ENCODE results near the gene CABLES2.

CABLES2 gene

DNA sequence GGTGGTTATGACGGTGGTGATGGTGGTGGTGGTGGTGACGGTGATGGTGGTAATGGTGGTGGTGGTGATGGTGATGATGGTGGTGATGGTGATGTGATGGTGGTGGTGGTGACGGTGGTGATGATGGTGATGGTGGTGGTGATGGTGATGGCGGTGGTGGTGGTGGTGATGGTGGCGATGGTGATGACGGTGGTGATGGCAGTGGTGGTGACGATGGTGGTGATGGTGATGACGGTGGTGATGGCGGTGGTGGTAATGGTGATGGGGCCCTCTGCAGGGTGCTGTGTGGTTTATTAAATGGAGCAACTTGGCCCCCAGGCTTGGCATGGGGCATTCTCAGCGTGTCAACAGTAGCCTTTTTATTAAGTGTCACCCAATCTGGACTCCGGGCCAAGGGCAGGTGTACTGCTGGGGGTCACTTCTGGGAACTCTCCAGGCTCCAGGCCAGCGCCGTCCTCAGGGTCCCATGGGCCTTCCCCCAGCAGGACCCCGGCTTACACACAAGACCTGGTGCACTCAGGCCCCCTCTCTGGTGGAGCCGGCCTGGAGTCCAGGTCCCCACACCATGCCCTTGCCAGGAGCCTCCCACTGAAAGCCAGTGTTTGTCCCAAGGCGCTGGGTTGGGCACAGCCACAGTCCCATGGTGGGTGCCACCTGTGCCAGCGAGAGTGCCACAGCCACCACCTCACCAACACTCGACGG, 8.8 kb downstream of the CABLES2 start:
- no peak overlapping the region for H3K9ac ChIP-seq (ENCODE audit: low read length)
- no peaks in the 10 kb centered on the region for H3K4me1 ChIP-seq (ENCODE audit: control insufficient read depth, insufficient read depth, low read length)
- no peak for DNase-seq (ENCODE audit: low read depth)
- H3K9me3 ChIP-seq (ENCODE audit: control insufficient read depth, low read length): no peaks in the 10 kb centered on the region
- no peak overlapping the region for H3K4me3 ChIP-seq (ENCODE audit: low read length)
- no peaks in the 10 kb centered on the region for H3K36me3 ChIP-seq (ENCODE audit: control insufficient read depth, insufficient read depth, low read length, severe bottlenecking)
- H3K27me3 ChIP-seq (replicated peaks; ENCODE audit: control insufficient read depth, insufficient read depth, low read length): no peaks in the 10 kb centered on the region

DNA sequence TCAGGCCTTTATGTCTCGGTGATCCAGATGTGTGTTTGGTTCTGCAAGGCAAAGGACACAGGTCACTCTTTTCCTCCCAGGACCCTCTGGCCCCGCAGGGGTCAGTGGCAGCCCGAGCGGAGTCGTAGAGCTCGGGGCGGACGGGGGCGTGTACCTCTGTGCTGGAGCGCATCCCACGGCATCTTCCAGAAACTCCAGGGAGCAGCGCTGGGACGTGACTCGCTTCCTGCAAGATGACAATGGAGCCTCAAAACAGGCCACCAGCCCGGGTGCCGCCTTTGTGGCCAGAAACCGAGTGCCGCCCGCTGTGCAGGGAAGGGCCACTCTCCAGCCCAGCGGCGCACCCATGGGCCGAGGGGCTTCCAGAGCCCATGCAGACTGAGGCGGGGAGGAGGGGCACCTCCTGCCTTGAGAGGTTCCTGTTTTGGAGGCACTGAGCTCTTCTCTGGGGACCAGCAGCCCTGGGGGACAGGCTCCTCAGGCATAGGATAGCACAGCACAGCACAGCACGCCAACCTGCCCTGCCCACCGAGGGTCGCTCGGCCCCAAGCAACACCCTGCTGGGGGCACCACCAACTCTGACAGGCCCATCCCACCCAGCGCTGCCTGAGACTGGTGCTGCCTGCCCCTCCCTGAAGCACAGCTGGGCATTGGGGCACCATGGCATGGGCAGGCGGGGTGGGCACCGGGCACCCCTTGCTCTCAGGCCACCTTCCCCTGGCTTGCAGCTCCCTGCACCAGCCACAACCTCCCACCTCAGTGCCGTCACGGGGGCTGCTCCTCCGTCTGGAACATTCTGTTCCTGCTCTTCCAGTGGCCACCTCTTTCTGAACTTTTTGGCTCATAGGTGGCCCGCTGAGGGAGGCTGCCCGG, 10.5 kb downstream of the CABLES2 start:
- H3K27me3 ChIP-seq (replicated peaks; ENCODE audit: control insufficient read depth, insufficient read depth, low read length): no peaks in the 10 kb centered on the region
- H3K9me3 ChIP-seq (ENCODE audit: control insufficient read depth, low read length): no peaks in the 10 kb centered on the region
- no peak overlapping the region for H3K9ac ChIP-seq (ENCODE audit: low read length)
- DNase-seq (ENCODE audit: low read depth): no peak
- H3K4me1 ChIP-seq (ENCODE audit: control insufficient read depth, insufficient read depth, low read length): no peaks in the 10 kb centered on the region
- no peaks in the 10 kb centered on the region for H3K36me3 ChIP-seq (ENCODE audit: control insufficient read depth, insufficient read depth, low read length, severe bottlenecking)
- no peak overlapping the region for H3K4me3 ChIP-seq (ENCODE audit: low read length)

DNA sequence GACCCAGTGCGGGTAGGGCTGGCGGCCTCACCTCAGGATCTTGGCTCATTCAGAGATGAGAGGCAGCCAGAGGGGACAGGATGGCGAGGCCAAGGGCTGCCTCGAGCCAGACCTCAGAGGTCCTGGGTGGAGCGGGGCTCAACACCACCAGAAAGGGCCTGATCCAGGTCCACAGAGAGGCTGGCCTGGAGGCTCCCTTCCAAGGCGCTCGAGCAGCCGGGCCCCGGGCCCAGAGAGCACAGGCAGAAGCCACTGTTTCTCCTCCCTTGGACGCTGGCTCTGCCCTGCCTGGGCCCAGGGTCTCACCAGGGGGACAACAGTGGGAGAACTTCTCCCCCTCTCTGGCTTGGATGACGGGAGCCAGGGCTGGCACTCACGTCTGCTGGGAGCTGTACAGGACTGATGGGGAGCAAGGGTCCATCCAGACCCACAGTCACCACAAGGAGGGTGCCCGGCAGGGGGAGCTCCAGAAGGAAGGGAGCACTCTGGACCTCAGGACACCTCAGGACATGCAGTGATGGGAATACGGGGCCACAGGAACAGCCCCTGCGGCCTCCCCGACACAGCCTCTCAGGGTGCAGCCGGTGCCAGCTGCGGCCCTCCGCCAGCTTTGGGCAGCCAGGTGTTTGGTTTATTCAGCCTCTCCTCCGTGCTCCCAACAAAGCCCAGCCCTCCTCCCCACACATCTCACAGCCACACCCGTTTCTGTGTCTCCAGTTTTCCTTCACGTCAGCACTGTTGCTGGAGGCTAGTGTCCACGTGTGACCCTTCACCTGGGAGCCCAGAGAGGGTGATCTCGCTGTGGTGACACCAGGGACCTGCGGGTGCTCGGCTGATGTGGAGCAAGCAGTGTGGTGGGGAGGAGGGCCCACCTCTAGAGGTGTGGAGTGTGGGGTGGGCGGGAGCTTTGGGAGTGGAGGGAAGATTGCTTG, 11.5 kb downstream of the CABLES2 start:
- H3K9me3 ChIP-seq (ENCODE audit: control insufficient read depth, low read length): no peaks in the 10 kb centered on the region

DNA sequence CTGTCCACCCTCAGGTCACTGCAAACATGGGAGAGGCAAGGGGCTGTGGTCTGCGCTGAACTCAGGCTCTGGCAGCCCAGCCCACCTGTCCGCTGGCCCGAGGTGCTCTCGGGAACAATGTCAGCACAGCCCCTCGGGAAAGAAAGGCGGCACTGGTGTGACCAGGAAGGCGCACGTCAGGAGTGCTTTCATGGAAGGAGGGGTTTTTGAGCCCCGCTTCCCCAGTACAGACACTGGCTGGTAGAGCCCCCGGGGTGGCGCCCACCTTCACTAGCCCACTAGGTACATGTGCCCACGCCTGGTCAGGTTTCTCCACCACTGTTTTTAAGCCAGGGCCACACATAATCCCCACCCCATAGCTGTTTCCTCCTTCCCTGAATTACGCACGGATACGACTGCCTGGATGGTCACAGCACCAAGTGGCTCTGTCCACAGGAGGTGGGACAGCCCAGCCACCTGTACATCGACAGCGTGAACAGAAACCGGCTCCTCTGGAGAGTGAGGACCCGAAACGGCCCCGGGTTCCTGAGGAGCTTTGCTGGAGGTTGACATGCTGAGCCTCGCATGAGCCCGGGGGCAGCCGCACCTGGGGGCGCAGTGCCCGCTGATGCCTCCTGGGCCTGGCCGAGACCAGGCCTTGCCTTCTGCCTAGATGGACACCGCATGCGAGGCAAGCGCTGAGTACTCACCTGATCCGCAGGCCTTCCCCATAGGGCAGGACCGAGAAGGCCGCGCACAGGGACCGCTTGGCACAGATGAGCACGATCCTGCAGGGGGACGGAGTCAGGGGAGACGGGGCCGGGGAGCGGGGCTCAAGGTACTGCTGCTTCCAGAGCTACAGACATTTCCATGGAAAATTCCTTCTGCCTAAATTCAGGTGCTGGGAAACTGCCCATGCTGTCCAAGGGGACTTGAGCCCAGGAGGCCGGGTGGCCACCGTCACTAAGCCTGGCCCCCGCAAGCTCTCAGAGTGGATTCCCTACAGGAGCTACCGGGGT, 12.5 kb downstream of the CABLES2 start:
- no peak overlapping the region for H3K4me3 ChIP-seq (ENCODE audit: low read length)
- no peak overlapping the region for H3K9ac ChIP-seq (ENCODE audit: low read length)
- no peak for DNase-seq (ENCODE audit: low read depth)
- no peaks in the 10 kb centered on the region for H3K27me3 ChIP-seq (replicated peaks; ENCODE audit: control insufficient read depth, insufficient read depth, low read length)
- no peaks in the 10 kb centered on the region for H3K4me1 ChIP-seq (ENCODE audit: control insufficient read depth, insufficient read depth, low read length)
- H3K9me3 ChIP-seq (ENCODE audit: control insufficient read depth, low read length): no peaks in the 10 kb centered on the region
- H3K36me3 ChIP-seq (ENCODE audit: control insufficient read depth, insufficient read depth, low read length, severe bottlenecking): peaks cover 6% of the 10 kb centered on the region

More for the DNA sequence above, 11.5 kb downstream of the CABLES2 start:
- H3K4me1 ChIP-seq (ENCODE audit: control insufficient read depth, insufficient read depth, low read length): no peaks in the 10 kb centered on the region
- H3K36me3 ChIP-seq (ENCODE audit: control insufficient read depth, insufficient read depth, low read length, severe bottlenecking): no peaks in the 10 kb centered on the region
- no peak for DNase-seq (ENCODE audit: low read depth)
- H3K27me3 ChIP-seq (replicated peaks; ENCODE audit: control insufficient read depth, insufficient read depth, low read length): no peaks in the 10 kb centered on the region
- H3K4me3 ChIP-seq (ENCODE audit: low read length): no peak overlapping the region
- no peak overlapping the region for H3K9ac ChIP-seq (ENCODE audit: low read length)

DNA sequence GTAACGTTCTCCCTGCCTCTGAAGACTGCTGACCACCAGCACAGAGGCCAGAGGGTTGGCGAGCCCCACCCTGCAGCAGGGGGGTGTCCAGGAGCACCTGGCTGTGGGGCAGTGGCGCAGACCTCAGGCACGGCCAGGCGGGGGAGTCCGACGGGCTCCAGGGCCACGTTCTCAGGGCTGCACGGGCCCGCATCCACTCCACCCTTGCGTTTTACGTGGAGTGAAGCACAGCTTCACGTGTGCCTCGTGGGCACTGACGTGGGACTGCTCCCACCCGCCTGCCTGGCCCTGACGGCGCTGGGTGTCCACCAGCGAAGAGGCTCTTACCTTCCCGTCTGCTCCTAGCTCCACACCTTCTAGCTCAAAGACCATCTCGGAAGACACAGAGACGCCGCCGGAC, 13.3 kb downstream of the CABLES2 start:
- Histone ChIP-seq H3K27me3 (replicated peaks; ENCODE audit: control insufficient read depth, insufficient read depth, low read length) (no peaks in the 10 kb centered on the region), H3K9me3 (ENCODE audit: control insufficient read depth, low read length) (no peaks in the 10 kb centered on the region), H3K4me3 (ENCODE audit: low read length) (no peak overlapping the region), H3K9ac (ENCODE audit: low read length) (no peak overlapping the region), H3K4me1 (ENCODE audit: control insufficient read depth, insufficient read depth, low read length) (no peaks in the 10 kb centered on the region), H3K36me3 (ENCODE audit: control insufficient read depth, insufficient read depth, low read length, severe bottlenecking) (peaks cover 14% of the 10 kb centered on the region)
- DNase-seq (ENCODE audit: low read depth): no peak

DNA sequence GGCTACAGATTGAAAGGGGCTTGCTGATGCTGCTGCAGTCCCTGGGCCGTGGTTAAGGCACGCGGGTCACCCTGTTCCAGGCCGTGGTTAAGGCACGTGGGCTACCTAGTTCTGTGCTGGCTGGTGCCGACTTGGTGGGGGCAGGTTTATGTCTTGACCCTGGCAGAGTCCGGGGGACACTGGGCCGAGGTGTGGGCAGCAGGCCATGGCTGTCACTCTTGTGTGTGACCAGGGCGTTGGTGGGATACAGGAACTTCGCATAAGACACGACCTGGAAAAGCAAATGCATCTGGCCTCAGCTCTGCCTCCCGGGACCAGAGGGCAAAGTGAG, 13.8 kb downstream of the CABLES2 start:
- H3K4me3 ChIP-seq (ENCODE audit: low read length): no peak overlapping the region
- peaks cover 19% of the 10 kb centered on the region for H3K36me3 ChIP-seq (ENCODE audit: control insufficient read depth, insufficient read depth, low read length, severe bottlenecking)
- no peaks in the 10 kb centered on the region for H3K9me3 ChIP-seq (ENCODE audit: control insufficient read depth, low read length)
- no peaks in the 10 kb centered on the region for H3K27me3 ChIP-seq (replicated peaks; ENCODE audit: control insufficient read depth, insufficient read depth, low read length)
- no peak for DNase-seq (ENCODE audit: low read depth)
- no peak overlapping the region for H3K9ac ChIP-seq (ENCODE audit: low read length)
- peaks cover 1% of the 10 kb centered on the region for H3K4me1 ChIP-seq (ENCODE audit: control insufficient read depth, insufficient read depth, low read length)

DNA sequence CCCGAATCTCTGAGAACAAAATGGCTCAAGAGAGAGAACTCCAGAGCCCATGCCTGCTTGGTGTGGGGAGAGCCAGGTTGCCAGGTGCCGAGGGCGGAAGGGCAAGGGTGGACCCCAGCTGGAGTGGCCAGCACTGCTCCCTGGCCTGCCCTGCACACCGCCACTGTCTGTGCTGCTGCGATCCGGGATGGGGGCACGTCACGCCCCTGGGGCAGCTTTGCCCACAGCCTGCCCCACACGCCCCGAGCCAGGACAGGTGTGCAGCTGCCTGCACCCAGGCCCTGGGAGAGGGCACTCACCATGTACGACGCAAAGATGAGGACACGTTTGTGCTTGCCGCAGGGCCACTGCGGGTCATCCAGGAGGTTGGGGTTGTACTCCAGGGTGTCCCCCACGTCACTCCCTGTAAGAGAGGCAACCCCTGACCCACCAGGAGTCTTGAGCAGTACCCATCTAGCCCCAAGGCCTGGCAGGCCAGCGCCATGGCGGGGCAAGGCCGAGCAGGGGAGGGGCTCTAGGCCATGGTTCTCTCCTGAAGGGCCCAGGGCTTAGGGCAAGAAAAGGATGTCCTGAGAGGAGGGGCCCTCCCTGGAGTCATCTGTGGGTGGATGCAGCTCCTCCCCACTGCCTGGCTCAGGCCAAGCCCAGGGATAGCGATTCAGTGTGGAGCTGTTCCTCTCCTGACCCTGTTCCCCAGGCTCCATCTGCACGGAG, 14.3 kb downstream of the CABLES2 start:
- no peak overlapping the region for H3K9ac ChIP-seq (ENCODE audit: low read length)
- no peaks in the 10 kb centered on the region for H3K27me3 ChIP-seq (replicated peaks; ENCODE audit: control insufficient read depth, insufficient read depth, low read length)
- no peak for DNase-seq (ENCODE audit: low read depth)
- no peaks in the 10 kb centered on the region for H3K9me3 ChIP-seq (ENCODE audit: control insufficient read depth, low read length)
- H3K4me3 ChIP-seq (ENCODE audit: low read length): no peak overlapping the region
- peaks cover 22% of the 10 kb centered on the region for H3K36me3 ChIP-seq (ENCODE audit: control insufficient read depth, insufficient read depth, low read length, severe bottlenecking)
- H3K4me1 ChIP-seq (ENCODE audit: control insufficient read depth, insufficient read depth, low read length): peaks cover 6% of the 10 kb centered on the region

DNA sequence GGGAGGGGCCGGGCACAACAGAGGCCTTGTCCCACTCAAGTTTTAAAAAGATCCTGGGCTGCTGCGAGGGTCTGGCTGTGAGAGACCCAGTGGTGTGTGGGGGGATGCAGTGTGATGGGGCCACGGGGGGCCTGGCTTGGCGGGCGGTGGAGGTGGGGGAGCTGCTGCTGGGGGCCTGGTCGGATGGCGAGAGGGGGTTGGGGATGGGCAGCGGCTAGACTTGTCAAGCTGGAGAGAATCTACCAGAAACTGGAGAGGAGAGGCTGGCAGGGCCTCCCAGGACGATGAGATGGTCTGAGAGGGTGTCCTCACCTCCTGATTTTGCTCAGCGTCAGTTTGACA, 15.0 kb downstream of the CABLES2 start:
- H3K27me3 ChIP-seq (replicated peaks; ENCODE audit: control insufficient read depth, insufficient read depth, low read length): no peaks in the 10 kb centered on the region
- H3K4me3 ChIP-seq (ENCODE audit: low read length): no peak overlapping the region
- no peak for DNase-seq (ENCODE audit: low read depth)
- peaks cover 9% of the 10 kb centered on the region for H3K4me1 ChIP-seq (ENCODE audit: control insufficient read depth, insufficient read depth, low read length)
- H3K9ac ChIP-seq (ENCODE audit: low read length): no peak overlapping the region
- no peaks in the 10 kb centered on the region for H3K9me3 ChIP-seq (ENCODE audit: control insufficient read depth, low read length)
- H3K36me3 ChIP-seq (ENCODE audit: control insufficient read depth, insufficient read depth, low read length, severe bottlenecking): peaks cover 22% of the 10 kb centered on the region

- Histone ChIP-seq H3K27me3 (replicated peaks; ENCODE audit: control insufficient read depth, insufficient read depth, low read length) (no peaks in the 10 kb centered on the region), H3K9ac (ENCODE audit: low read length) (no peak overlapping the region), H3K36me3 (ENCODE audit: control insufficient read depth, insufficient read depth, low read length, severe bottlenecking) (peaks cover 22% of the 10 kb centered on the region), H3K4me1 (ENCODE audit: control insufficient read depth, insufficient read depth, low read length) (peaks cover 9% of the 10 kb centered on the region), H3K4me3 (ENCODE audit: low read length) (no peak overlapping the region), H3K9me3 (ENCODE audit: control insufficient read depth, low read length) (no peaks in the 10 kb centered on the region)
- no peak for DNase-seq (ENCODE audit: low read depth)
Measured at GRCh38 chr20:62391165-62392076, 15.7 kb downstream of the CABLES2 start.
